ENCODE results near the gene B4GALT5.

B4GALT5 gene

DNA sequence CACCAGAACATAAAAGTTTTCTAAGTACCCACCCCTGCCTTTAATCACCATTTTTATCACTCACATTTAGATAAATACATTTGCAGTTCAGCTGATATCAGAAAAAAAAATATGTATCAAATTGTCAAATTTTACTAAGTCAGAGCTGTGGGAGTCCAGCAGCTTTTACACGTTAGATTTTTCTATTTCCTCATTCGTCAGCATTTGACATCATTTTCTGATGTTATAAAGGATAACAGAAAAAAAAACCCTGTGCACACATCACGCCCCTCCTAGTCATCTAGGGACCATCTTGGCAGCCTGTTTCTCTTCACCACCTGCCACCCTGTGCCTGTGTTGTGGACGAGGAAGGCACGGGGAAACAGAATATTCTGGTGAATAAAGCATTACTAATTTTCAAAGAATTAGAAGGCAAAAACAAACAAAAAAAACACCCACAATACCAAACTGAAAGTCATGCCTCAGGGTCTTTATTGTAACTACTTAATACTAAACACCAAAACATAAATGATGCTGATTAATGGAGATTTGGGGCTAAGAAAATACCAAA lies 12.4 kb downstream of the B4GALT5 start:
- no peak for DNase-seq

DNA sequence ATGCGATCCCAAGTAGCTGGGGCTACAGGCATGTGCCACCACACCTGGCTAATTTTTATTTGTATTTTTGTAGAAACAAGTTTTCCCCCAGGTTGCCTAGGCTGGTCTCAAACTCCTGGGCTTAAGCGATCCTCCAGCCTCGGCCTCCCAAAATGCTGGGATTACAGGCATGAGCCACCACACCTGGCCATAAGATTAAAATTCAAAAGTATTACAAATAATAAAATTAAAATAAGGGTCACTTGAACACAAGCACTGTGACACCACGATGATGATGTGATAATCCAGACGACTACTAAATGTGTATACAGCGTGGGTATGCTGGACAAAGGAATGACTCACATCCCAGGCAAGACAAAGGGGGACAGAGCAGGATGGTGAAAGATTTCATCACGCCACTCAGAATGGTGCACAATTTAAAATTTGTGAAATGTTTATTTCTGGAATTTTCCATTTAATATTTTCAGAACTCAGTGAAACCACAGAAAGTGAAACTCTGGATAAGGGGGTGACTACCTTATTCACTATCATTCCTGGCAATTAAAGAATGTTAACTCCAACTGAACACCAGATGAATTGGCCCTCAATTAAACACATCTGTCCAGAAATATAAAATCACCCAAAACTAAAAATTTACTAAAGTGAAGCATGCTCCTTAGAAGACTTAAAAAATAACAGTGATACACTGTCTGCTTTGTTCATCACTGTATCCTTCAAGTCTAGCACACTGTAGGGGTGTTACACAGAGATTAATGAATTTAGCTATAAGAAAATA lies 13.1 kb downstream of the B4GALT5 start:
- DNase-seq: peak in 1 of 56 donors; percentile 38

GRCh38 chr20:49699200-49699992 lies 14.3 kb downstream of the B4GALT5 start:
- DNase-seq: no peak

DNA sequence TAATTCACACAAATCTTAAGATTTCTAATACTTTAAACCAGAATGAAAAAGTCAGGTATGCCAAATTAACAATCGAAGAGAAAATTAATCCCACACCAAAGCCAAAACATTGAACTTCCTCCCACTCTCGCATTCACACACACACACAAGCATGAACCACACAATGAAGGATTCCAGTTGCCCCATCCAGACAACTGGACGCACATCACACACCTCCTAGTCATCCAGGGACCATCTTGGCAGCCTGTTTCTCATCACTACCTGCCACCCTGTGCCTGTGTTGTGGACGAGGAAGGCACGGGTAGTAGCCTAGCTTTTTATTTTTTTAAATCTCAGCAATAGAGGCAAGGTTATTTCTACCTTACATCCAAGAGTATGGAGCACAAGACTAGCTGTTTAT lies 15.2 kb downstream of the B4GALT5 start:
- DNase-seq: no peak

- no peak for DNase-seq
Observed at GRCh38 chr20:49697071-49697470, 16.6 kb downstream of the B4GALT5 start.

DNA sequence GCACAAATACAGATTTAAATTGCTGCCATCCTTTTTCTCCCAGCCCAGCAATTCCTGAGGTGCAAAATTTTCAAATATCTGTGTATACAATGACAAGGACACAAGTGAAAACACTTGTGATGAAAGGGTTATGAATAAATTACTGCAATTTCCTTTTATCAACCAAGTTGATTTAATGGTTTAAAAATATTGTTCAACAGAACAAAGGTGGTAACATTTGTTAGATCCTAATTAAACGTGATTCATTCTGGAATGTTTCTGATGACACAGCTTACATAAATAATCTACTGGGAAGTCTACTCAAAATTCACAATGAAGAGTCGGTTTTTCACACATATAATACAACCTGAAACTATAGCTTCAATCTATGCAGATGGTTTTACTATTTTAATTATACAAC lies 17.1 kb downstream of the B4GALT5 start:
- DNase-seq: no peak

- no peak for DNase-seq
Observed at GRCh38 chr20:49695830-49696229, 17.8 kb downstream of the B4GALT5 start.

DNA sequence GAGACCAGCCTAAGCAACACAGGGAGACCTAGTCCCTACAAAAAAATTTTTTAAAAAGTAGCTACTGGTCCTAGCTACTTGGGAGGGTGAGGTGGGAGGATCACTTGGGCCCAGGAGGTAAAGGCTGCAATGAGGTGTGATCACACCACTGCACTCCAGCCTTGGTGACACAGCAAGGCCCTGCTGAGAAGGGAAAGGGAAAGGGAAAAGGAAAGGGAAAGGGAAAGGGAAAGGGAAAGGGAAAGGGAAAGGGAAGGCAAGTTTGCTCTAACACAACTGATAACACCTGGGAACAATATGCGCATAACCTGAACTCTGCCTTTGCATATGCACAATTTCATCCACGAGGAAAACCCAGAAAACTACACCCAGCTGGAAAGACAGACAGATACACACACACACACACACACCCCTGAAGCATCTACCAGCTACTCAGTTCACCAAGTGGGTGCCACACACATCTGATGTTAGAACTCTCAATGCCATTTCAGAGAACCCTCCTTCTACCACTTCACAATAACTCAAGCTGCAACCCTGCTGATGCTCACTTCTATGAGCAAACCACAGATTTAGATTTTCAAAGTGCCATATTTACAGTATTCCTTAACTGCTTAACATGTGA lies 19.1 kb downstream of the B4GALT5 start:
- no peak for DNase-seq

DNA sequence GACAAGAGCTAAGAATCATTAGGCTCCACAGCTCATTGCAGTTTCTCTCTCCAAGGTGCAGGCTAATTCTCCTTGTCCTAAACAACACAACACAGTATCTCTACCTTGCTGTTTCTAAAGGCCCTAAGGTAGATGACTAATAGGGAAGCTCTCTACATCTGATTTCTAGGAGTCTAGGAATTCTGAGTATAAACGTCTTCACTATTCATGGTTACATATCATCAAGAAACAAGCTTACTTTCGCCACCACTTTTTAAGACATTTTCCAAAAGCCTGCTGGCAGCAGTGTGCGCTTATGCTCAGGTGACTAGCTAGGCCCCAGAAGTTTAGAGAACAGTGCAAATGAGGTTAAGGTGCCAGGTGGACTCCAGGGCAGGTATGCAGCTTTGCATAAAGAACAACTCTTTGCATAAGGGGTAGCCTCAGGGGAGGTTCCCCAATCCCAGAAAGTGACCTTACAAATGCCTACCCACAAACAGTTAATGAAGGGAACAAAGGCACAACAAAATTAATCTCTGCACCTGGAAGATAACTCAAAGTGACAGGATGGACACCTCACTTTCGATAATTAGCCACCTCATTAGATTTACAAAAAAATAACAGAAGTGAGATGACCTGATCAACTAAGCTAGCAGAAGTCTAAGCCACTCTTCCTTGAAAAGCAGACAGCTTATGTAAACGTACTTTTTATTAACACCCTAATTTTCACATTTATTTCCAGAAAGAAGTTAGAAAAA lies 20.1 kb downstream of the B4GALT5 start:
- DNase-seq: no peak

- DNase-seq: no peak
Observed at GRCh38 chr20:49692941-49693340, 20.7 kb downstream of the B4GALT5 start.

GRCh38 chr20:49691818-49692568 lies 21.7 kb downstream of the B4GALT5 start:
- DNase-seq: no peak

- no peak for DNase-seq
Observed at GRCh38 chr20:49690899-49691620, 22.6 kb downstream of the B4GALT5 start.

GRCh38 chr20:49687595-49688567 lies 25.8 kb downstream of the B4GALT5 start:
- peak in 9 of 56 donors; percentile 6 to 34 (median 19) for DNase-seq

- DNase-seq: no peak
Observed at GRCh38 chr20:49685809-49686208, 27.9 kb downstream of the B4GALT5 start.

DNA sequence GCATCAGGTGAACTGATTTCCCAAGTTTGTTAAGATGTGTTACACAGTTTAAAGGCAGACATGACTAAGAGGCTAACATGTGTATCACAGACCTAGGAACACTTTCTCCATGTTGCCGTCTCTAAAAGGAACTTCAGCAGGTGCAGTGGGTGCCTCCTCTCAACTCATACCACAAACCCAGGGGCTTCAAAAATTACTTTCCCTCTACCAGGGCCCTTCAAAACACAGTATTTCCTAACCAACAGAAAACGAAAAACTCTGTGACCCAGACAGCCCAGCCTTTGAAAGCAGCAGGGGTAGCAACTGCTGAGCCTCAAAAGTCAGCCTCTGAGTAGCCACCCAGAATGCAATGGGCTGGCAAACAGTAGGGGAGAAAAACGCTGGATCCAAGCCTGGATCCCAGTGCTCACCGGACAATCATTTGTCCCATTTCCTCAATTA lies 28.5 kb downstream of the B4GALT5 start:
- DNase-seq: peak in 19 of 56 donors; percentile 6 to 49 (median 23)

- DNase-seq: no peak
Observed at GRCh38 chr20:49684335-49684997, 29.2 kb downstream of the B4GALT5 start.

- no peak for DNase-seq
Observed at GRCh38 chr20:49682798-49683197, 30.9 kb downstream of the B4GALT5 start.

GRCh38 chr20:49682278-49682677 lies 31.4 kb downstream of the B4GALT5 start:
- DNase-seq: no peak
